HepG2 (cell line): ENCODE results near the gene UBE2M. TPM values are rescaled to one million over a fixed set of nuclear protein-coding genes. Genes with fewer than 3 reads are reported as not detected.

Experiments used
- AGO1 ChIP-seq: fragments of 200-400 bp; formaldehyde crosslinking; IDR thresholded peaks from 2 replicates; pipeline ENCODE4 v1.6.1; 2017; ENCODE audit warnings: mild to moderate bottlenecking, low read depth, low read length, moderate library complexity; ENCODE audit not compliant: poor library complexity, severe bottlenecking
- AGO2 ChIP-seq: fragments of 200-400 bp; formaldehyde crosslinking; optimal IDR thresholded peaks from 2 replicates; pipeline ENCODE3; 2017; ENCODE audit warnings: mild to moderate bottlenecking, low read depth, low read length, moderate library complexity
- DNMT1 ChIP-seq: sonication (generic); formaldehyde crosslinking; IDR thresholded peaks from 2 replicates; pipeline ENCODE4 v1.5.1; 2020; ENCODE audit warnings: mild to moderate bottlenecking, missing genetic modification reagents
- DR1 ChIP-seq: sonication (generic); formaldehyde crosslinking; IDR thresholded peaks from 2 replicates; pipeline ENCODE4 v1.8.0; 2021; ENCODE audit warnings: mild to moderate bottlenecking, missing genetic modification reagents, inconsistent platforms
- HNRNPL ChIP-seq: fragments of 200-400 bp; formaldehyde crosslinking; IDR thresholded peaks from 2 replicates; pipeline ENCODE4 v1.6.1; 2017; ENCODE audit warnings: mild to moderate bottlenecking, low read depth, low read length
- MAZ ChIP-seq, 2 experiments: sonication (generic) in 1 of 2; formaldehyde crosslinking in 1 of 2; IDR thresholded peaks; 2 replicates each; pipeline versions ENCODE4 v1.5.0 to v1.6.1; 2012 to 2020; ENCODE audit warnings: low read depth in 2 of 2, mild to moderate bottlenecking in 2 of 2, borderline replicate concordance in 1 of 2, improper control_type of control experiment in 1 of 2, low read length in 1 of 2, missing genetic modification reagents in 1 of 2, moderate library complexity in 1 of 2
- NR2F6 ChIP-seq, 2 experiments: IDR thresholded peaks; 2 replicates each; pipeline ENCODE4 v1.6.1; 2016; ENCODE audit warnings: antibody characterized with exemption in 1 of 2, mild to moderate bottlenecking in 1 of 2
- PPARG ChIP-seq: conservative IDR thresholded peaks from 2 replicates; pipeline ENCODE4 v1.6.1; 2016; ENCODE audit warnings: missing biosample characterization, missing genetic modification reagents
- ZFY ChIP-seq: sonication (generic); formaldehyde crosslinking; IDR thresholded peaks from 2 replicates; pipeline ENCODE4 v1.4.0; 2020; ENCODE audit warnings: missing genetic modification reagents
- ZNF101 ChIP-seq: sonication (generic); formaldehyde crosslinking; IDR thresholded peaks from 2 replicates; pipeline ENCODE4 v1.4.0; 2020; ENCODE audit warnings: mild to moderate bottlenecking, low read depth, missing genetic modification reagents, borderline replicate concordance
- ZNF143 ChIP-seq: sonication (generic); formaldehyde crosslinking; IDR thresholded peaks from 2 replicates; pipeline ENCODE4 v1.4.0; 2020; ENCODE audit warnings: missing genetic modification reagents
- ZNF329 ChIP-seq: sonication (generic); formaldehyde crosslinking; IDR thresholded peaks from 2 replicates; pipeline ENCODE4 v1.9.0; 2021; ENCODE audit warnings: low read depth, mild to moderate bottlenecking, missing genetic modification reagents
- ZNF552 ChIP-seq: sonication (generic); formaldehyde crosslinking; IDR thresholded peaks from 2 replicates; pipeline ENCODE4 v1.9.0; 2022; ENCODE audit warnings: missing genetic modification reagents, mild to moderate bottlenecking, borderline replicate concordance
- ZNF574 ChIP-seq: sonication (generic); formaldehyde crosslinking; IDR thresholded peaks from 2 replicates; pipeline ENCODE4 v1.4.0; 2020; ENCODE audit warnings: missing genetic modification reagents
- ZNF619 ChIP-seq: sonication (generic); formaldehyde crosslinking; IDR thresholded peaks from 2 replicates; pipeline ENCODE4 v1.4.0; 2020; ENCODE audit warnings: mild to moderate bottlenecking, missing genetic modification reagents
- ZNF660 ChIP-seq: sonication (generic); formaldehyde crosslinking; IDR thresholded peaks from 2 replicates; pipeline ENCODE4 v1.5.1; 2020; ENCODE audit warnings: mild to moderate bottlenecking, low read depth, missing genetic modification reagents, borderline replicate concordance
- polyA plus RNA-seq, 8 experiments: library from polyadenylated mRNA; depleted of rRNA in 3 of 8; stranded (reverse) in 7 of 8; unstranded in 1 of 8; fragments of >200 nt; fragmentation: Illumina TruSeq in 4 of 8; extraction: Trizol in 4 of 8; gene quantifications; 2 replicates each; pipeline versions ENCODE4 v1.2.1 to v1.2.3, GENCODE V29; 2011 to 2016; ENCODE audit warnings: low read depth in 4 of 8, missing spikeins in 1 of 8, mixed read lengths in 1 of 8; ENCODE audit not compliant: insufficient read depth in 1 of 8
- total RNA-seq, 5 experiments: library from RNA; depleted of rRNA; stranded (reverse); fragments of >200 nt; fragmentation: Illumina TruSeq; extraction: Trizol; gene quantifications; 2 replicates each; pipeline ENCODE4 v1.2.3, GENCODE V29; 2016; ENCODE audit warnings: low read depth in 1 of 5
- TF ChIP-seq, protein P1 (sequence below): sonication (generic); formaldehyde crosslinking; IDR thresholded peaks from 2 replicates; pipeline ENCODE4 v1.8.1; 2022; ENCODE audit warnings: low read depth, mild to moderate bottlenecking, missing genetic modification reagents
- TF ChIP-seq, protein P2 (sequence below): sonication (generic); formaldehyde crosslinking; IDR thresholded peaks from 2 replicates; pipeline ENCODE4 v1.4.0; 2020; ENCODE audit warnings: missing genetic modification reagents, borderline replicate concordance
- TF ChIP-seq, protein P3 (sequence below): IDR thresholded peaks from 2 replicates; pipeline ENCODE4 v1.6.1; 2018; ENCODE audit warnings: missing genetic modification reagents, mild to moderate bottlenecking, missing compliant biosample characterization

The UBE2M gene
- total and polyA plus RNA-seq, 2 of the 13 experiments (the other 11 are each of a cell fraction or from before 2014, with no cell fraction given): 36.2 to 50.3 TPM

- TF ChIP-seq, protein P1, sequence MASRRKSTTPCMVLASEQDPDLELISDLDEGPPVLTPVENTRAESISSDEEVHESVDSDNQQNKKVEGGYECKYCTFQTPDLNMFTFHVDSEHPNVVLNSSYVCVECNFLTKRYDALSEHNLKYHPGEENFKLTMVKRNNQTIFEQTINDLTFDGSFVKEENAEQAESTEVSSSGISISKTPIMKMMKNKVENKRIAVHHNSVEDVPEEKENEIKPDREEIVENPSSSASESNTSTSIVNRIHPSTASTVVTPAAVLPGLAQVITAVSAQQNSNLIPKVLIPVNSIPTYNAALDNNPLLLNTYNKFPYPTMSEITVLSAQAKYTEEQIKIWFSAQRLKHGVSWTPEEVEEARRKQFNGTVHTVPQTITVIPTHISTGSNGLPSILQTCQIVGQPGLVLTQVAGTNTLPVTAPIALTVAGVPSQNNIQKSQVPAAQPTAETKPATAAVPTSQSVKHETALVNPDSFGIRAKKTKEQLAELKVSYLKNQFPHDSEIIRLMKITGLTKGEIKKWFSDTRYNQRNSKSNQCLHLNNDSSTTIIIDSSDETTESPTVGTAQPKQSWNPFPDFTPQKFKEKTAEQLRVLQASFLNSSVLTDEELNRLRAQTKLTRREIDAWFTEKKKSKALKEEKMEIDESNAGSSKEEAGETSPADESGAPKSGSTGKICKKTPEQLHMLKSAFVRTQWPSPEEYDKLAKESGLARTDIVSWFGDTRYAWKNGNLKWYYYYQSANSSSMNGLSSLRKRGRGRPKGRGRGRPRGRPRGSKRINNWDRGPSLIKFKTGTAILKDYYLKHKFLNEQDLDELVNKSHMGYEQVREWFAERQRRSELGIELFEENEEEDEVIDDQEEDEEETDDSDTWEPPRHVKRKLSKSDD (CRISPR knock-in tag): peak; percentile 20; the same call in 1 of the 2 replicates
- TF ChIP-seq NR2F6 (IDR thresholded peaks at IDR 0.05) (peak; percentile 72; the same call in 1 of the 2 replicates), NR2F6 (CRISPR knock-in tag; IDR thresholded peaks at IDR 0.05) (peak; percentile 86), HNRNPL (peak; percentile 98), ZNF101 (CRISPR knock-in tag) (0 out of 2 replicates have a peak, but pooled peaks have one; percentile 59), ZNF574 (CRISPR knock-in tag) (peak; percentile 62), ZFY (CRISPR knock-in tag) (peak; percentile 62), ZNF552 (0 out of 2 replicates have a peak, but pooled peaks have one; percentile 48), ZNF660 (CRISPR knock-in tag) (no peak), MAZ (IDR thresholded peaks at IDR 0.05; ENCODE audit: borderline replicate concordance, low read depth, low read length) (no peak), MAZ (CRISPR knock-in tag; IDR thresholded peaks at IDR 0.05; ENCODE audit: low read depth) (0 out of 2 replicates have a peak, but pooled peaks have one; percentile 33), AGO1 (peak; percentile 60), ZNF619 (CRISPR knock-in tag) (no peak), DR1 (peak; percentile 65; the same call in 1 of the 2 replicates), AGO2 (peak; percentile 86), PPARG (CRISPR knock-in tag) (0 out of 2 replicates have a peak, but pooled peaks have one; percentile 29), ZNF329 (peak; percentile 35; the same call in 1 of the 2 replicates), ZNF143 (CRISPR knock-in tag) (peak; percentile 38; the same call in 1 of the 2 replicates), DNMT1 (CRISPR knock-in tag) (peak; percentile 94)
- TF ChIP-seq, protein P2, sequence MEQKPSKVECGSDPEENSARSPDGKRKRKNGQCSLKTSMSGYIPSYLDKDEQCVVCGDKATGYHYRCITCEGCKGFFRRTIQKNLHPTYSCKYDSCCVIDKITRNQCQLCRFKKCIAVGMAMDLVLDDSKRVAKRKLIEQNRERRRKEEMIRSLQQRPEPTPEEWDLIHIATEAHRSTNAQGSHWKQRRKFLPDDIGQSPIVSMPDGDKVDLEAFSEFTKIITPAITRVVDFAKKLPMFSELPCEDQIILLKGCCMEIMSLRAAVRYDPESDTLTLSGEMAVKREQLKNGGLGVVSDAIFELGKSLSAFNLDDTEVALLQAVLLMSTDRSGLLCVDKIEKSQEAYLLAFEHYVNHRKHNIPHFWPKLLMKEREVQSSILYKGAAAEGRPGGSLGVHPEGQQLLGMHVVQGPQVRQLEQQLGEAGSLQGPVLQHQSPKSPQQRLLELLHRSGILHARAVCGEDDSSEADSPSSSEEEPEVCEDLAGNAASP (CRISPR knock-in tag): peak; percentile 60; the same call in 1 of the 2 replicates
- TF ChIP-seq, protein P3, sequence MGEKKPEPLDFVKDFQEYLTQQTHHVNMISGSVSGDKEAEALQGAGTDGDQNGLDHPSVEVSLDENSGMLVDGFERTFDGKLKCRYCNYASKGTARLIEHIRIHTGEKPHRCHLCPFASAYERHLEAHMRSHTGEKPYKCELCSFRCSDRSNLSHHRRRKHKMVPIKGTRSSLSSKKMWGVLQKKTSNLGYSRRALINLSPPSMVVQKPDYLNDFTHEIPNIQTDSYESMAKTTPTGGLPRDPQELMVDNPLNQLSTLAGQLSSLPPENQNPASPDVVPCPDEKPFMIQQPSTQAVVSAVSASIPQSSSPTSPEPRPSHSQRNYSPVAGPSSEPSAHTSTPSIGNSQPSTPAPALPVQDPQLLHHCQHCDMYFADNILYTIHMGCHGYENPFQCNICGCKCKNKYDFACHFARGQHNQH (CRISPR knock-in tag): 0 out of 2 replicates have a peak, but pooled peaks have one; percentile 56
These were observed 46.8 kb downstream of the UBE2M start, which contains the start of gene SLC27A5 (continued) for GRCh38 chr19:58511353-58512208.
